Measurements from ENCODE around the gene HPSE2. TPM values are rescaled to one million over a fixed set of nuclear protein-coding genes. Genes with fewer than 3 reads are reported as not detected.

Gene HPSE2
- total and polyA plus RNA-seq, 12 donors: 0.04 to 0.24 (median 0.13) TPM; not detected in 6

- H3K4me3 ChIP-seq: no peak overlapping the region
- peaks cover 0 to 23% (median 6%) of the 10 kb centered on the region in 9 donors for H3K4me1 ChIP-seq
- intact Hi-C loops (cut with DNase I): no loop called here
- no peak overlapping the region for H3K27ac ChIP-seq
- peaks cover 0 to 59% (median 8%) of the 10 kb centered on the region in 9 donors for H3K36me3 ChIP-seq
- no peak for DNase-seq
- TF ChIP-seq, protein P1, sequence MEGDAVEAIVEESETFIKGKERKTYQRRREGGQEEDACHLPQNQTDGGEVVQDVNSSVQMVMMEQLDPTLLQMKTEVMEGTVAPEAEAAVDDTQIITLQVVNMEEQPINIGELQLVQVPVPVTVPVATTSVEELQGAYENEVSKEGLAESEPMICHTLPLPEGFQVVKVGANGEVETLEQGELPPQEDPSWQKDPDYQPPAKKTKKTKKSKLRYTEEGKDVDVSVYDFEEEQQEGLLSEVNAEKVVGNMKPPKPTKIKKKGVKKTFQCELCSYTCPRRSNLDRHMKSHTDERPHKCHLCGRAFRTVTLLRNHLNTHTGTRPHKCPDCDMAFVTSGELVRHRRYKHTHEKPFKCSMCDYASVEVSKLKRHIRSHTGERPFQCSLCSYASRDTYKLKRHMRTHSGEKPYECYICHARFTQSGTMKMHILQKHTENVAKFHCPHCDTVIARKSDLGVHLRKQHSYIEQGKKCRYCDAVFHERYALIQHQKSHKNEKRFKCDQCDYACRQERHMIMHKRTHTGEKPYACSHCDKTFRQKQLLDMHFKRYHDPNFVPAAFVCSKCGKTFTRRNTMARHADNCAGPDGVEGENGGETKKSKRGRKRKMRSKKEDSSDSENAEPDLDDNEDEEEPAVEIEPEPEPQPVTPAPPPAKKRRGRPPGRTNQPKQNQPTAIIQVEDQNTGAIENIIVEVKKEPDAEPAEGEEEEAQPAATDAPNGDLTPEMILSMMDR (IDR thresholded peaks at IDR 0.05): no peak
- 90 to 92% methylated on average over 9 of the region's 9 CpGs for WGBS, 2 donors
- H3K27me3 ChIP-seq: no peaks in the 10 kb centered on the region
- no peaks in the 10 kb centered on the region for H3K9me3 ChIP-seq
- ATAC-seq: no peak
Measured at GRCh38 chr10:98444314-98445006, 791.2 kb downstream of the HPSE2 start.

DNA sequence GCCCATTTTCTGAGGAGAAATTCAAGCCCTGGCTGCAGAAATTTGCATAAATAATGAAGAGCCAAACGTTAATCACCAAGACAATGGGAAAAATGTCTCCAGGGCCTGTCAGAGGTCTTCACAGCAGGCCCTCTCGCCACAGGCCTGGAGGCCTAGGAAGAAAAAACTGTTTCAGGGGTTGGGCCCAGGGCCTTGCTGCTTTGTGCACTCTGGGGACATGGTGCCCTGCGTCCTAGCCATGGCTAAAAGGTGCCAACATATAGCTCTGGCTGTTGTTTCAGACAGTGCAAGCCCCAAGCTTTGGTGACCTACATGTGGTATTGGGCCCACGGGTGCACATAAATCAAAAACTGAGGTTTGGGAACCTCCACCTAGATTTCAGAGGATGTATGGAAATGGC lies 796.9 kb downstream of the HPSE2 start:
- H3K27ac ChIP-seq: no peak overlapping the region
- no peak overlapping the region for H3K4me3 ChIP-seq
- no peaks in the 10 kb centered on the region for H3K9me3 ChIP-seq
- TF ChIP-seq, protein P1 (IDR thresholded peaks at IDR 0.05): no peak
- H3K36me3 ChIP-seq: peaks cover 2 to 96% (median 18%) of the 10 kb centered on the region in 9 donors
- ATAC-seq (no peak), DNase-seq (no peak)
- H3K27me3 ChIP-seq: no peaks in the 10 kb centered on the region
- peaks cover 0 to 9% (median 0%) of the 10 kb centered on the region in 9 donors for H3K4me1 ChIP-seq
- intact Hi-C loops (cut with DNase I): no loop called here
- 93 to 95% methylated on average over 4 of the region's 4 CpGs for WGBS, 2 donors

DNA sequence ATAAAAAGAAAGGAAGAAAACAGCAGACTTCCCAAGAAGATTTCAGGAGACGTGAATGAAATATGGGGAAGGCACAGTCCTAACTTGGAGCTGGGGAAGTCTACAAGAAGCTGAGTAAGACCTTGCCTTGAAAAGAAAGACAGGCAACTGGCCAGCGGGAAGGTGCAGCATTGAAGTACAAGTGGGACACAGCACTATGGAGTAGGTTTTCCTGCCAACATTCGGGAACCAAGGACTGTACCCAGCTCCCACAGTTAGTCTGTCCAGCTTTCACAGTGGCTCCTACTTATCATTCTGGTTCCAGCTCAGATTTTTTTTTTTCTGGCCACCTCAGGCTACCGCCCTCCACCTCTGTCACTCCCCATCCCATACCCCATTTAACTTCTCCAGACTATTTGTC lies 798.9 kb downstream of the HPSE2 start:
- TF ChIP-seq, protein P1 (IDR thresholded peaks at IDR 0.05): no peak
- H3K27ac ChIP-seq: peak overlapping the region in 2 of 10 donors; percentile 26 to 54
- ATAC-seq (peak in 7 of 8 donors; percentile 38 to 82 (median 73)), DNase-seq (no peak)
- H3K4me1 ChIP-seq: peaks cover 0 to 10% (median 0%) of the 10 kb centered on the region in 9 donors
- 57 to 67% methylated on average over 4 of the region's 4 CpGs for WGBS, 2 donors
- intact Hi-C loops (cut with DNase I): no loop called here
- H3K9me3 ChIP-seq: peaks cover 0 to 18% (median 0%) of the 10 kb centered on the region in 11 donors
- no peak overlapping the region for H3K4me3 ChIP-seq
- peaks cover 6 to 96% (median 33%) of the 10 kb centered on the region in 9 donors for H3K36me3 ChIP-seq
- no peaks in the 10 kb centered on the region for H3K27me3 ChIP-seq

GRCh38 chr10:98435178-98435577 lies 800.5 kb downstream of the HPSE2 start:
- WGBS, 2 donors: 97% methylated on average over 12 of the region's 12 CpGs
- Histone ChIP-seq H3K9me3 (peaks cover 0 to 18% (median 0%) of the 10 kb centered on the region in 11 donors), H3K36me3 (peaks cover 6 to 97% (median 36%) of the 10 kb centered on the region in 9 donors), H3K4me3 (no peak overlapping the region), H3K27me3 (no peaks in the 10 kb centered on the region), H3K4me1 (peaks cover 0 to 16% (median 6%) of the 10 kb centered on the region in 9 donors), H3K27ac (no peak overlapping the region)
- intact Hi-C loops (cut with DNase I): no loop called here
- TF ChIP-seq, protein P1 (IDR thresholded peaks at IDR 0.05): no peak
- DNase-seq: no peak
- no peak for ATAC-seq

Data from heart right ventricle (tissue), 16 donors.